ENCODE results near the gene NR0B2.
"Not testable (repeated sequence)": the region's sequence is repeated elsewhere in the genome, so short reads cannot be mapped to it uniquely, and the experiment has no call there.

The NR0B2 gene, protein sequence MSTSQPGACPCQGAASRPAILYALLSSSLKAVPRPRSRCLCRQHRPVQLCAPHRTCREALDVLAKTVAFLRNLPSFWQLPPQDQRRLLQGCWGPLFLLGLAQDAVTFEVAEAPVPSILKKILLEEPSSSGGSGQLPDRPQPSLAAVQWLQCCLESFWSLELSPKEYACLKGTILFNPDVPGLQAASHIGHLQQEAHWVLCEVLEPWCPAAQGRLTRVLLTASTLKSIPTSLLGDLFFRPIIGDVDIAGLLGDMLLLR

DNA sequence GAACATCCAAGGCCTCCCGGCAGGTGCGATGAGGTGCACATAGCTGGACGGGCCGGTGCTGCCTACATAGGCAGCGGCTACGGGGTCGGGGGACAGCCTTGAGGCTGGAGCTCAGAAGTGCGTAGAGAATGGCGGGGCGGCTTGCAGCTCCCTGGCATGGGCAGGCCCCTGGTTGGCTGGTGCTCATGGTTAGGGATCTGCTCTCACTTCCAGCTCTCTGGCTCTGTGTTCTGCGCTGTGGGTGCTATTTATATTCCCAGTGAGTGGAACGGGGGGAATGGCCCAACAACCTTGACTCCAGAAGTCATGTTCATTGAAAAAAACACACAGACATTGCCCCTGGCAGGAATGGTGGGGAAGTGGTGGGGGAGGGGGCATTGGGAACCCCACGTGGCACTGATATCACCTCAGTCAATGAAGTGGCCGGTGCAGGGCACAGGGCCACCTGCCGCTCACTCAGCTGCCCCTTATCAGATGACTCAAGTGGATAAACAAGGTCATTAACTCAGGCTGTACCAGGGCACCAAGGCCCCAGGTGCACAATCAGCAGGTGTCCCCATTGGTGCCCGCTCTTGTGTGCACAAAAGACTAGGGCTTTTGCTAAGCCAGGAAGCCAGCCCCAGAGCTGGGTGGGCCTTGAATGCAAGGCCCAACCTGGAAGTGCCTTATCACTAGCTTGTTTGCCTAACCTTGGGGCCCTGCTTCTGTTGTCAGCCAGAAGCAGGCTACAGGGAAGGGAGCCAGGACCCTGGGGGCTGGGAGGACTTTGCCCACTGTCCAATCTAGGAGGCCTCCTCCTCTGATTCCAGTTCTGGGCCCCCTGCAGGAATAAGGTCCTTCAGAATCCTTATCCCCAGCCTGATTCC lies at the start of gene NR0B2:
TSS of gene NR0B2 (minus strand) at position 222 of the 866 bp plus-strand sequence. CDS start at position 187, 35 bp downstream.
- DNase-seq = no peak

DNA sequence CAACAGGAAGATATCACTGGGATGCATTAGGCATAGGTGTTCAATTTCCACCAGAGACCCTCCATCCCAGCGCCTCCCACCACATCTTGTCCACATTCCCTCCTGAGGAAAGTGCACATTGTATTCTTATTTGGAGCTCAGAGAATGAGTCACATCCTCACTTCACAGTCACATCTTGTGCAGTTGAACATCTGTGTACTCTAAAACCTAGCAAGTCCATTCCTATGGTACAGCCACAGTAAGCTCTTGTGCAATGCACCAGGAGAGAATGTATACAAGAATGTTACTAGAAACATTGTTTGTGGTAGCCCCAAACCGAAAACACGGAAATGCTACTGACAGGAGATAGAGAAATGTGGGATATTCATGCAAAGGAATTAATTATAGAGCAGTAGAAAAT lies 48.1 kb upstream of the NR0B2 start:
- peak; percentile 91 for DNase-seq

DNA sequence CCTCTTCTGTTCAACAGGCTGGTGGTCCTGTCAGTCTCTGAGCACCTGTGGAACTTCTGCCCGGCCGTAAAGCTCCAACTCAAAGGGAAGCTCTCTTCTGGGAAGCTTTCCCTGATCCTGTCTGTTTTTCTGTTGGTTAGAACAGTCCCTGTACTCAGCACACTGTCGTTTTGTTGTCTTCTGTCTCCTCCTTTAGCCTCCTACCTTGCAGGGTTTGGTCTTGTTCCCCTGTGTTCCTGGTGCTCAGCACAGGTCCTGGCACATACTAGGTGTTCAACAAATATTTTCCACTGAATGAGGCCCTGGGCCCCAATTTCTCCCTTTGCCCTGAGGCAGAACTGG lies 46.8 kb upstream of the NR0B2 start:
- DNase-seq = no peak

DNA sequence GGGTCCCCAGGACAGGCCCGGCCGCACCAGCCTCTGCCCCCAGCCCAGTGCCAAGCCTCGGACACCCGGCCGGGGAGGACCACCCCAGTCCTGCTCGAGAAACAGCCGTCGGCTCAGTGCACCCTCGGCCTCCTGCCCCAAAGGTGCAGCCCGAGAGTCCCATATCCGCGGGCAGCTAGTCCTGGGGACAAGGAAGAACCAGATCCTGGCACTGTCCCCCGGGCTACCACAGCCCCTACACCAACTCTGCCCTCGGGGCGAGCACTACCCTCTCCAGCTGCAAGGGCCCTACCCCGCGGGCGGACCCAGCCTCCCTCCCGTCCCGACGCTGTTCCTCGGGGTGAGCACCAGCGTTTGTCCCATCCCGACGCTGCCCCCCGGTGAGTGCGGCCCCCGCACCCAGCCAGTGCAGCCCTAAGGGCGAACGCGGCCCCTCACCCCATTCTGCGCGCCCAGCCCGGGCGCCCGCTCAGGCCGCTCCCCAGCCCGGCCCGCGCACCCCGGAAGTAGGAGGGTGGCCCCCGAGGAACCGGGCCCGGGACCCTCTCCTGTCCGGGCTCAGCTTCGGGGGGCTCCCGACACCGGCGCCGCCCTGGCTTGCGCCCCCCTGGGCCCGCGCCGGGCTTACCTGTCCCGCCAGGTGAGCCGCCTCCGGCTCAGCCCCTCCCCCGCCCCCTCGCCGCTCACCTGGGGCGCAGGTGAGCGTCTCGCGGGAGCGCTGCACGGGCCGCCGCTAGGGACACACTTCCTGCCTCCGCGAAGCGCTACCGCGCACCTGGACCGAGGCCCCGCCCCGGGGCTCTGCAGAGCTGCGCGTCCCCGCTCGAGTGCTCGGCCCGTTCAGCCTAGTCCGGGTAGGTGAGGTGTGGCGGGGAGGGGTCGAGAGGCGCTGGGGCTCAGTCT lies 46.2 kb upstream of the NR0B2 start, which contains the start of gene KDF1:
TSS of gene KDF1 (minus strand) at position 747 of the 903 bp plus-strand sequence. CDS start 8,088 bp downstream, outside the sequence.
- DNase-seq = no peak

DNA sequence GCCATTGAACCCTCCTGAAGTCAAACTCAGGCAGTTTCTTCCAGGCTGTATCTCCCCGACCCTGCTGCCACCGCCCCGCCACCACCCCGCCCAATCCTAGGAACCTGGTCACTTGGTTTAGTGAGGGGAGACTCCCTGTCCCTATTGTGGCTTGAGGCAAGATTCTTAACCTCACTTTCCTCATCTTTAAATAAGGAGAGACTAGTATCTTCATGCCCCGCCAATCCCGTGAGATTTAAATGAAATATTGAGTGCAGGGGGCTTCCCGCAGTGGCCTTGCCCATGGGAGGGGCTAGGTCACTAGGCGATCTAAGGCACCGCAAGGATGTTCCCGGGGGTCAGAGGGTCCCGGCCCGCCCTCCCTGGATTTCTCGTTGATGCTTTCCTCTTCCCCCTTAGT lies 45.5 kb upstream of the NR0B2 start:
- no peak for DNase-seq

DNA sequence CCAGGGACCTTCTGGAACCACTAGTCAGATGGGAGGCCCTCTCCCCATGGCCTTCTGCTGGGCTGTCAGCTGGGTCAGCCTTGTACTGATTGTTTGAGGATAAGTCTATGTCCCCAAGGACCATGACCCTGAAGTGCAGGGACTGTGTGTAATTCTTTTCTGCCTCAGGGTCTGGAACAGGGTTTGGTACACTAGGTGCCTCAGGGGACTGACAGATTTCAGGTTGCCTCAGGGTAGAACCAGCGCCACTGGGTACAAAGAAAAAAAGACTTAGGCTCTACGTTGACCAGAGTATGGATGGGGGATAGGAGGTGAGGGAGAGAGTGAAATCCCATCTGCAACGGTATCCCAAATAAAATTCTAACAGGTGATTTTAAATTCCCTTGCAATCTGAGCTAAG lies 43.5 kb upstream of the NR0B2 start:
- DNase-seq = no peak

DNA sequence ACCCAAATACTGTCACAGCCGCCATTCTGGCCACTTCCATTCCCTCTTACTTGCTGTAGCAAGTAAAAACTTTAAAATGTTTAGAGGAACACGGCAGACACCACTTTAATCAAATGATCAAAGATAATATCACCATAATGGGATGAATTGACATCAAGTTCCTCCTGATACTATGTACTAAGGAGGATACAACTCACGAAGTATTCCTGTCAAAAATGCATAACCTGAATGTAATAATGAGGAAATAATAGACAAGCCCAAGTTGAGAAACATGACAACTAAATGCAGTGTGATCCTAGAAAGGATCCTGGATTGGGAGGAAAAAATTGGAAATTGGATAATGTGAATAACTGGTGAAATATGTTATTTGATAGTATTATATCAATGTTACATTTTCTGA lies 42.5 kb upstream of the NR0B2 start:
- no peak for DNase-seq

DNA sequence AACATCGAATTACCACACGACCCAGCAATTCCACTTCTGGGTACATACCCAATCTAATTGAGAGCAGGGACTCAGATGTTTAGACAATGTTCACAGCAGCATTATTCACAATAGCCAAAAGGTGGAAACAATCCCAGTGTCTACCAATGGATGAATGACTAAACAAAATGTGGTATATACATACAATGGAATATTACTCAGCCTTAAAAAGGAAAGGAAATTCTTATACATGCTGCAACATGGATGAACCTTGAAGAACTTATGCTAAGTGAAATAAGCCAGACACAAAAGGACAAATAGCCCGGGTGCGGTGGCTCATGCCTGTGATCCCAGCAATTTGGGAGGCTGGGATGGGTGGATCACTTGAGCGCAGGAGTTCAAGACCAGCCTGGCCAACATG lies 39.6 kb upstream of the NR0B2 start:
- DNase-seq = no peak

DNA sequence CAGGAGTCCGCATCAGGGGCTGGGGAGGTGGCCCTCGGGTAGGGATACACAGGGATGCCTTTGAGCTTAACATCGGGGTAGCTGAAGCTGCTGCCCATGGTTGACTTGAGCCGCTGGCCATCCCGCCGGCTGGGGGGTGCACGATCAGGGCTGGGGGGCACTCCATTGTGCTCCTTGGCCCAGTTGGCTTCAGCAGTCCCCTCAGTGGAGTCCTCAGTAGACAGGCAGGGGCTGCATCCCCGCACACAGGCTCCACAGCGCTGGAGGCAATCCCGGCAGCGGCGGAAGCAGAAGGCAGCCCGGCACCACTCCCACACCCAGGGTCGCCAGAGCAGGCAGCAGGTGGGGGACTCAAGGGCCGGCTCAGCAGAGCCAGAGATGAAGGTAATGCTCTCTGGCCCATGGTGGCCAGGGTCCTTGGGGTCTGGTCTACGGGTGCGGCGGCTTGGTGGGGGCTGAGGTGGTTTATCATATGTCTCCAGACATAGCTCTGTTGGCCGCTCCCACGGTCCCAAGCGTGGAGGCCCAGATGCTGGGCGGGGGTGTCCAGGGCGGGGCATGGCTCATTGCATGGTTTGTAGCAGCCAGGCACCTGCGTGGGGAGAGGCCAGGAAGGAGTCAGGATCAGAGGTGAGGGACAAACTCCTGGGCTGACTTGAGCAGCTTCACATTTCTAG lies 38.2 kb upstream of the NR0B2 start:
- DNase-seq = no peak

DNA sequence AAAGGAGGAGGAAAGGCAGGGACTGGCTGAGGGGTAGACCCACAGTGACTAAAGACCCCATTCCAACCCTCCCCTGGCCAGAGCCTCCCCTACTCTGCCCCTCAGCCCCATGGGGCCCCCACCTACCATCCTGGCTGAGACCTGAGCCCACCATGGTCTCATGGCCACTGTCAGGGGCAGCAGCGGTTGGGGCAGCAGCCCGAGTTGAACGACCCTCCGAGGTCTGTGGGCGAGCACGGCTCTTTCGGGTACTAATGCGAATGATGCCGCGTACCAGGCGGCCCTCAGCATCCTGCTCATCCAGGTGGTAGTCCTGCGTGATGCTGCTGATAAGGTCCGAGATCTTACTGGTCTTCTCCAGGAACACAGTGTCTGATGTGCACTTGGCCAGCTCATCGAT lies 37.4 kb upstream of the NR0B2 start:
- DNase-seq = no peak

DNA sequence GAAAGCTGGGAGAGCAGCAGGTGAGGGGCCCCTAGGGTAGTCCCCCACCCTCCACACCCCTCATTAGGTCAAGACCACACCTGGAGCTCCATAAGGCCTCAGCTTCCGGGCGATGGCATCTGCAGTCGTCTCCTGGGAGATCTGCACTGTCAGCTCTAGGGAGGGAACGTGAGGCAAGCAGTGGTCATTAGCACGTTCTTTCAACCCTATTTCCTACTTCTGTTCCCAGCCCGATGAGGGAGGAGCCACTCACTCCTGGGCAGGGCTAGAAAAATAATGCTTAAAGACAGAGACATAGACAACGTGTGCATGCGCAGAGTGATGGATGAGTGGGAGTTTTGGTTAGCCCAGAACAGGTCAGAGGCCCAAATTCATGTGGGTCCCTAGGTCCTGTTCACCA lies 36.8 kb upstream of the NR0B2 start:
- no peak for DNase-seq

DNA sequence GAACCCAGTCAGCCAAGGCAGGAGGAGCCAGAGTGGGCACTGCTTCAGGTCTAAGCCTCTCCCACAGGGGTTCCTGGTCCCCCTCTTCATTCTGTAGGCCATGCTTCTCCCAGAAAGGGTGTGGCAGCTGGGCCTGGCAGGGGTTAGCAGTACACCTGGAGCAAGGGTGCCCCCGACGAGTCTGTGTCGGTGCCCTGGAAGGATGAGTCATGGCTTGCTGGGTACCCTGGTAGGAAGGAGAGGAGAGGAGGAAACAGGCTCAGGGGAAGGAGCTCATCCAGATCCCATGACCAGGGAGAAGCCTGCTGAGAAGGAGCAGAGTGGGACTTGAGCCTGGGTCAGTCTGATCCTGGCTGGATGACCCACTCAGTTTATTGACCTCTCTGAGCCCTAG lies 36.1 kb upstream of the NR0B2 start:
- DNase-seq = no peak

DNA sequence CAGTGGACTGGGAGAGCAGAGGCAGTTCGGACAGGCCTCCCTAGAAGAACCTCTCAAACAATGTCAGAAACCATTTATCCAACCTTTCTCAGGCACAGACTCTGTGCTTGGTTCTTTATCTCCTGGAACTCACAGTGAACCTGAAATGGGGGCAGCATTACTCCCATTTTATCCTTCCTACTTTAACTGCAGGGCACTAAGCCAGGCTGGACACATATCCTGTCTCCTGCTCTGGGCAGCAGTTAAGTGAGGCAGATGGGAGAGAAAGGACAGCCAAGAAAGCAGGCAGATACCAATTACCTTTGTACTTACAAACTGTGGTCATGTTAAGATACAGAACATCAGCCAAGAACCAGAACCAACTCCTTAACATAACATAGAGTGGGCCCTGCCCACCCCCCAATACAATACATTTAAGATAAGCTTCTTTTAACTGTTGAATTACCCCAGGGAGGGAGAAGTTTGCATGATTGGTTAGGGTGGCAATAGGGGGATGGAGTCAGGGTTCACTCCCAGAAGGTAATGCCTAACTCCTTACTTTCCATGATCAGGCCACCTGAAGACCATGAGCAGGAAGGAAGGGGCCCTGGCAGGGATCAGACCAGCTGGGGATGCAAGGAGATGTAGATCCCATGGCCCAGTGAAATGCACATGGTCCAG lies 35.6 kb upstream of the NR0B2 start:
- DNase-seq = no peak

DNA sequence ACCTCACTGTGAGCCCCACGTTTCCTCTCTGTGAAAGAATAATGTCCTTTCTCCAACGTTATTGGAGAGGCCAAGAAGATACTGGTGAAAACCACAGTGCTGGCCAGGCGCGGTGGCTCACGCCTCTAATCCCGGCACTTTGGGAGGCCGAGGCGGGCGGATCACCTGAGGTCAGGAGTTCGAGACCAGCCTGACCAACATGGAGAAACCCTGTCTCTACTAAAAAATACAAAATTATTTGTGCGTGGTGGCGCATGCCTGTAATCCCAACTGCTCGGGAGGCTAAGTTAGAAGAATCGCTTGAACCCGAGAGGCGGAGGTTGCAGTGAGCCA lies 34.9 kb upstream of the NR0B2 start:
- DNase-seq = not testable (repeated sequence)

DNA sequence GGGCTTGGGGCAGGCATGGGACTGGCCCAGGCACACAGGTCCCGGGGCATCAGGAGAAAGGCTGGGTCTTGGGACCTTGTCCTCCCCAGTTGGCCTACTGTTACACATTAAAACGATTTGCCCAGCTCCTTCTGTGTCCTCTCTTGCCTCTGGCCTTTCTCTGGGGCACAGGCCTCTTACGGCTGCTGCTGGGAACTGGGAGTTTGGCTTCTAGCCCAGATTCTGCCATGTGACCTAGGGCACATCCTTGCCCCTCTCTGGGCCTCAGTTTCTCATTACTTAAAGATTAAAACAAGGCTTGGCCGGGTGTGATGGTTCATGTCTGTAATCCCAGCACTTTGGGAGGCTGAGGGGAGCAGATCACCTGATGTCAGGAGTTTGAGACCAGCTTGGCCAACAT lies 32.5 kb upstream of the NR0B2 start:
- DNase-seq = no peak

DNA sequence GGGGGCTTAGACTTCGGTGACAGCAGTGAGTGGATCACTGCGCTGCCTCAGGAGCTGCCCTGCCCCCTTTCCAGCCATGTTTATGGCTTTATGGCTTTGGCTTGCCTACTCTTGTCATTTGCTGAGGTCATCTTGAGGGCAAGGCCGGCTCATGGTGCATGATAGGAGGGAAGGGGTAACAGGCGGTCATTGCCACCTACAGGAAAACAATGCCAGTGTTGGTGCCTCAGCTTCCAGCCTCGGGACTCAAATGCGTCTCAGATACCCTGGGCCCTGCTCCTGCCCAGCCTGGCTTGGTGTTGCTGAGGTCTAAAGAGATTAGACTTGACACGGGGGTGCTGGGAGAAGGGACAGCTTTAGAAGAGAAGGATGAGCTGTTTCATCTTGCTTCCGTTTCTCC lies 32.0 kb upstream of the NR0B2 start:
- DNase-seq = no peak

DNA sequence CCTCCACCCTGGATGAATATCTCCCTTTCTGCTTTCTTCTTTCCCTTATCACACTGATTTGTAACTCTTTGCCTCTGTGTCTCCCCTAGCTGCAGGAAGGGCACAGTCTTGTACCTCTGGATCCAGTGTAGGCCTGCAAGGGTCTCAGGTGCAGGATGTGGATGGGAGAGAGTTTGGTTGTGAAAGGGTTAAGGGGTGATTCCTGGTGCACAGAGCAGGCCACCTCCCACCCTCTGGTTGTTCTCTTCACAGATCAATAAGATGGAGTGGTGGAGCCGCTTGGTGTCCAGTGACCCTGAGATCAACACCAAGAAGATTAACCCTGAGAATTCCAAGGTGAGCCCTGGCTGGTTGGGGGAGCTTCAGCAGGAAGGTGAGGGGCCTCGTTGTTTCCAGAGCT lies 31.4 kb upstream of the NR0B2 start:
- no peak for DNase-seq

DNA sequence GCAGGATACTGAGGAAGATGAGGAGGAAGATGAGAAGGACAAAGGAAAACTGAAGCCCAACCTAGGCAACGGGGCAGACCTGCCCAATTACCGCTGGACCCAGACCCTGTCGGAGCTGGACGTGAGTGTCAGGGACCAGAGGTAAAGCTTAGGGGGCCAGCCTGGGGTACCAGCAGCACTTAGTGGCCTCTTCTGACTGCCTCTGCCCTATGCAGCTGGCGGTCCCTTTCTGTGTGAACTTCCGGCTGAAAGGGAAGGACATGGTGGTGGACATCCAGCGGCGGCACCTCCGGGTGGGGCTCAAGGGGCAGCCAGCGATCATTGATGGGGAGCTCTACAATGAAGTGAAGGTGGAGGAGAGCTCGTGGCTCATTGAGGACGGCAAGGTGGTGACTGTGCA lies 28.9 kb upstream of the NR0B2 start:
- no peak for DNase-seq

DNA sequence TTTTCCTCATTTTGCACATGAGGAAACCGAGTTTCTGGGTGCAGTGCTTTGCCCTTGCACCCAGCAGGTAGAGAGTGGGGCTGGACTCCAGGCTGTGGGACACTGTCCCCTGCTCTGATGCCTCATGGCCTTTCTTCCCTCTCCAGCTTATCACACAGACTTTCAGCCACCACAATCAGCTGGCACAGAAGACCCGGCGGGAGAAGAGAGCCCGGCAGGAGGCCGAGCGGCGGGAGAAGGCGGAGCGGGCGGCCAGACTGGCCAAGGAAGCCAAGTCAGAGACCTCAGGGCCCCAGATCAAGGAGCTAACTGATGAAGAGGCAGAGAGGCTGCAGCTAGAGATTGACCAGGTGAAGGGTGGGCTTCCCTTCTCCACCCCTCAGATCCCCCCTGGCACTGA lies 27.5 kb upstream of the NR0B2 start:
- no peak for DNase-seq

DNA sequence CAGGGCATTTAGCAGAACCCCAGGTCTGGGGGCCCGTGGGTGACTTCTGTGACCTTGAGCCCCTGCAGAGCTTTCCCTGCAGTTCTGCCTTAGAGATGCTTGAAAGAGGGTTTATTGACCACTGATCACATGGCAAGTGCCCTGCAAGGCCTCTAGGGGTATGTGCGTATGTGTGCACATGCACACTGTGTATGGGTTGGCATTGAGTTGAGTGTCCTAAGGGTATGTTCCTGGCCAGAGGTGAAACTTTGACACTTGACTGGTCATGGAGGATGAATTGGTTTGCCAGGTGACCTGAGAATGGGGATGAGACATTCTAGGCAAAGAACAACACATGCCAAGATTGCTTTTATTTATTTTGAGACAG lies 24.9 kb upstream of the NR0B2 start:
- DNase-seq = no peak

DNA sequence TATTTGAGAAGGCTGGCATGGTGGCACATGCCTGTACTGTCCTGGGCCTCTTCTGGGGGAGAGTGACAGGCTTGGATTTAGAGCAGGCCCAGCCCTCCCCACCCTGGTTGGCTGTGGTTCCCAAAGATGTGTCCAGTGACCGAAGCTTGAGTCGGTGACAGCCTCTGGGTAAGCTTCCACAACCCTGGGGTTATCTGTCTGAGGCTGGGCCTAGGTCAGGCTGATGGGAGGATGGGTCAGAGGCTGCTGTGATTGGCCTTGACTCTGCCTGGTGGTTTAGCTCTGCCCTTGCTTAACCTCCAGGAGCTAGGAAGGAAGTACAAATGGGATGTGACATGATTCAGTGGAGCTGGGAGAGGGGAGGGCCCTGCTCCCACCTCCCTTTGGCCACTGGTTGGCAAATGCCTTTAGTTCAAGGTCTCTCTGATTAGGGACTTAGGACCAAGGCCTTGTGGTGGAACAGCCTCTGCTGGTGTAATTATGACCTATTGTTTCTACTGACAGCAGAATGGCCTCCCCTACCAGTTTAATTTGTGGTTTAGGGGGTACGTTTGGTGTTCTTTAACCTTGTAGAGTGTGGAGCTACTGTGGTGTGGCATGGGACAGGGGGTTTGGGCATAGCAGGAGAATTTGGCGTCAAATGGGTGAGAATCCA lies 24.4 kb upstream of the NR0B2 start:
- DNase-seq = no peak

DNA sequence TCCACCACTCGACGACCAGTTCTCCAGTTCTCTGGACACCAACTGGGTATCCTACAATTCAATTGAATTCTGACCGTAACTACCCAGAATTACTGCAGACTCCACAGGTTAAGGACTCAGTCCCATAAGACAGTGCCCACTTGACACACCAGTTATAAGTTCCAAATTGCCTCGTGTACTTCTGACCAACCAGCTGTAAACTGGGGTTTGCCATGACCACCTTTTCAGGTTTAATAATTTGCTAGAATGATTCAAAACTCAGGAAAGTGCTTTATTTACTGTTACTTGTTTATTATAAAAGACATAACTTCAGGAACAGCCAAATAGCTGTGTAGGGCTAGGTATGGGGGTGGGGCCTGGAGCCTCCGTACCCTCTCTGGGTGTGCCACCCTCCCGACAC lies 23.0 kb upstream of the NR0B2 start:
- DNase-seq = no peak
